Astrocyte (in vitro differentiated cells and primary cell): ENCODE results near the gene HNRNPA0. TPM values are rescaled to one million over a fixed set of nuclear protein-coding genes. Genes with fewer than 3 reads are reported as not detected.

Experiments used
- DNase-seq: peaks from one replicate; pipeline ENCODE4 v3.0.0-alpha.2; 2010; ENCODE audit warnings: low read depth
- FAIRE-seq: peaks from 2 replicates; lab custom pipeline; 2011; peaks lifted over from hg19 to GRCh38; lab: Jason Lieb, UNC
- H2AFZ ChIP-seq: 2 replicates; pipeline ENCODE4 v1.6.0; 2012; ENCODE audit warnings: low read depth, low read length, inconsistent platforms
- H3K27ac ChIP-seq: 2 replicates; pipeline ENCODE4 v1.5.1; 2011; ENCODE audit warnings: low read depth, low read length, inconsistent platforms
- H3K27me3 ChIP-seq: 2 replicates; pipeline ENCODE4 v1.6.0; 2011; ENCODE audit warnings: low read length, inconsistent platforms; ENCODE audit not compliant: insufficient read depth
- H3K36me3 ChIP-seq: 2 replicates; pipeline ENCODE4 v1.5.1; 2011; ENCODE audit warnings: low read length, inconsistent platforms; ENCODE audit not compliant: insufficient read depth
- H3K4me1 ChIP-seq: 2 replicates; pipeline ENCODE4 v1.5.1; 2011; ENCODE audit warnings: low read length, inconsistent platforms; ENCODE audit not compliant: insufficient read depth
- H3K4me2 ChIP-seq: 2 replicates; pipeline ENCODE4 v1.6.0; 2012; ENCODE audit warnings: low read length, inconsistent platforms
- H3K4me3 ChIP-seq: 2 replicates; pipeline ENCODE4 v1.5.1; 2011; ENCODE audit warnings: low read depth, mild to moderate bottlenecking, low read length, inconsistent platforms; ENCODE audit not compliant: insufficient read depth
- H3K79me2 ChIP-seq: 2 replicates; pipeline ENCODE4 v1.6.0; 2012; ENCODE audit warnings: mild to moderate bottlenecking, low read length, inconsistent platforms; ENCODE audit not compliant: insufficient read depth
- H3K9ac ChIP-seq: 2 replicates; pipeline ENCODE4 v1.6.0; 2012; ENCODE audit warnings: mild to moderate bottlenecking, low read length, inconsistent platforms
- H3K9me3 ChIP-seq: 2 replicates; pipeline ENCODE4 v1.5.1; 2012; ENCODE audit warnings: low read depth, mild to moderate bottlenecking, low read length, inconsistent platforms; ENCODE audit not compliant: insufficient read depth
- H4K20me1 ChIP-seq: 2 replicates; pipeline ENCODE4 v1.6.0; 2012; ENCODE audit warnings: low read length, inconsistent platforms; ENCODE audit not compliant: insufficient read depth
- H3K27ac Mint-ChIP-seq: one replicate; pipeline ENCODE4 v1.8.0; 2021; ENCODE audit warnings: mild to moderate bottlenecking, mixed read lengths; ENCODE audit not compliant: unreplicated experiment
- H3K27me3 Mint-ChIP-seq: one replicate; pipeline ENCODE4 v1.8.0; 2021; ENCODE audit warnings: low read depth, mixed read lengths; ENCODE audit not compliant: unreplicated experiment
- H3K36me3 Mint-ChIP-seq: one replicate; pipeline ENCODE4 v1.8.0; 2021; ENCODE audit warnings: low read depth, mixed read lengths; ENCODE audit not compliant: unreplicated experiment
- H3K4me1 Mint-ChIP-seq: one replicate; pipeline ENCODE4 v1.8.0; 2021; ENCODE audit warnings: low read depth, mixed read lengths; ENCODE audit not compliant: unreplicated experiment
- H3K4me3 Mint-ChIP-seq: one replicate; pipeline ENCODE4 v1.8.0; 2021; ENCODE audit warnings: mild to moderate bottlenecking, moderate library complexity, mixed read lengths; ENCODE audit not compliant: unreplicated experiment
- H3K9me3 Mint-ChIP-seq: one replicate; pipeline ENCODE4 v1.8.0; 2021; ENCODE audit warnings: mild to moderate bottlenecking, mixed read lengths; ENCODE audit not compliant: unreplicated experiment
- CTCF ChIP-seq: IDR thresholded peaks from 2 replicates; pipeline ENCODE4 v1.5.1; 2011; ENCODE audit warnings: low read depth, mild to moderate bottlenecking, inconsistent platforms, low read length, moderate library complexity; ENCODE audit not compliant: insufficient read depth
- EZH2 ChIP-seq: IDR thresholded peaks from 2 replicates; pipeline ENCODE4 v1.6.1; 2012; ENCODE audit warnings: mild to moderate bottlenecking, low read length, inconsistent platforms; ENCODE audit not compliant: insufficient read depth
- total RNA-seq: library from RNA; stranded (reverse); gene quantifications from 2 replicates; pipeline ENCODE4 v1.2.1, GENCODE V29; 2021

HNRNPA0 gene
- total RNA-seq, 1 donor from 2014 or later = 29.5 TPM

- Histone ChIP-seq H3K9me3 (no peaks in the 10 kb centered on the region), H3K9ac (no peak overlapping the region), H3K36me3 (no peaks in the 10 kb centered on the region), H3K79me2 (peaks cover 3% of the 10 kb centered on the region), H3K27ac (no peak overlapping the region), H4K20me1 (peaks cover 2% of the 10 kb centered on the region), H3K4me3 (no peak overlapping the region), H3K4me1 (no peaks in the 10 kb centered on the region), H3K27me3 (no peaks in the 10 kb centered on the region), H3K4me2 (no peak overlapping the region), H2AFZ (no peak overlapping the region)
- H3K36me3 Mint-ChIP-seq = no peaks in the 10 kb centered on the region
- no peak for FAIRE-seq
- peaks cover 2% of the 10 kb centered on the region for H3K9me3 Mint-ChIP-seq
- TF ChIP-seq EZH2 (no peak), CTCF (no peak)
- peaks cover 3% of the 10 kb centered on the region for H3K4me1 Mint-ChIP-seq
- DNase-seq = no peak
- no peaks in the 10 kb centered on the region for H3K27me3 Mint-ChIP-seq
- H3K27ac Mint-ChIP-seq = no peak overlapping the region
- H3K4me3 Mint-ChIP-seq = no peak overlapping the region
Measured at GRCh38 chr5:137758715-137759306, 4.6 kb upstream of the HNRNPA0 start.

GRCh38 chr5:137758121-137758520, 4.0 kb upstream of the HNRNPA0 start:
- no peak overlapping the region for H3K27ac ChIP-seq
- no peak overlapping the region for H3K4me2 ChIP-seq
- no peak overlapping the region for H3K9ac ChIP-seq
- no peak overlapping the region for H2AFZ ChIP-seq
- Mint-ChIP-seq H3K9me3 (peaks cover 2% of the 10 kb centered on the region), H3K27ac (no peak overlapping the region), H3K4me1 (peaks cover 3% of the 10 kb centered on the region), H3K4me3 (no peak overlapping the region), H3K27me3 (no peaks in the 10 kb centered on the region), H3K36me3 (no peaks in the 10 kb centered on the region)
- no peak for FAIRE-seq
- no peaks in the 10 kb centered on the region for H3K9me3 ChIP-seq
- DNase-seq = no peak
- peaks cover 7% of the 10 kb centered on the region for H4K20me1 ChIP-seq
- H3K4me3 ChIP-seq = no peak overlapping the region
- H3K27me3 ChIP-seq = no peaks in the 10 kb centered on the region
- TF ChIP-seq CTCF (no peak), EZH2 (no peak)
- H3K4me1 ChIP-seq = no peaks in the 10 kb centered on the region
- no peaks in the 10 kb centered on the region for H3K36me3 ChIP-seq
- H3K79me2 ChIP-seq = peaks cover 10% of the 10 kb centered on the region

- TF ChIP-seq CTCF (no peak), EZH2 (no peak)
- peaks cover 4% of the 10 kb centered on the region for H3K36me3 Mint-ChIP-seq
- no peaks in the 10 kb centered on the region for H3K27me3 ChIP-seq
Measured at GRCh38 chr5:137757634-137758033, 3.5 kb upstream of the HNRNPA0 start.

More at GRCh38 chr5:137757634-137758033, 3.5 kb upstream of the HNRNPA0 start:
- H3K27ac Mint-ChIP-seq = no peak overlapping the region
- Histone ChIP-seq H3K4me3 (no peak overlapping the region), H3K36me3 (no peaks in the 10 kb centered on the region), H3K27ac (no peak overlapping the region), H3K9ac (no peak overlapping the region), H3K9me3 (no peaks in the 10 kb centered on the region), H4K20me1 (peaks cover 12% of the 10 kb centered on the region), H3K79me2 (peaks cover 15% of the 10 kb centered on the region), H3K4me2 (no peak overlapping the region), H2AFZ (no peak overlapping the region), H3K4me1 (no peaks in the 10 kb centered on the region)
- no peaks in the 10 kb centered on the region for H3K27me3 Mint-ChIP-seq
- H3K9me3 Mint-ChIP-seq = peaks cover 2% of the 10 kb centered on the region
- H3K4me3 Mint-ChIP-seq = no peak overlapping the region
- no peak for FAIRE-seq
- peaks cover 3% of the 10 kb centered on the region for H3K4me1 Mint-ChIP-seq
- DNase-seq = no peak
